AML-193 (cell line): ENCODE measurements around the gene CDCP1.
A peak's percentile ranks its signal among the peaks of the same experiment; 100 is the strongest.
"Not testable (repeated sequence)": the region's sequence is repeated elsewhere in the genome, so short reads cannot be mapped to it uniquely, and the experiment has no call there.

Experiments used
- DNase-seq, 2 experiments: peaks; one replicate each; lab custom pipeline; 2025; lab: John Stamatoyannopoulos, UW

The CDCP1 gene

GRCh38 chr3:45084361-45084760 is 61.8 kb downstream of the CDCP1 start:
- DNase-seq: no peak

DNA sequence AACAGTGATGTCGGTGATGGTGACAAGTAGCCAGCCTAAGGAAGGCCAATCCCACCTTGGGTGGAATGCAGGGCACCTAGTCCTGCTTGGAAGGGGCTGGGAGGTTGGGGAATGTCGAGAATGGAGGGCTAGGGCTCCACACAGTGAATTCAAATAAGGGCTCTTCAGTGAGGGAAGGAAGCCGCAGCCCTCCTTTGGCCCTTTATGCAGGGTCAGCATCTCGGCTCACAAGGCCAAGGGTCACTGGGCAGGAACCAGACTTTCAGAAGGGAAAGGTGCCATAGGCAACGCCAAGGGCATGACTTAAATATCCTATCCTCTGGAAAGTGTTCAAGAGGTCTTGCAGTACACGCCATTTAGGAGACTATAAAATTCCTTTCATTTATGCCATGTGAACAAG is 63.2 kb downstream of the CDCP1 start:
- DNase-seq: no peak

DNA sequence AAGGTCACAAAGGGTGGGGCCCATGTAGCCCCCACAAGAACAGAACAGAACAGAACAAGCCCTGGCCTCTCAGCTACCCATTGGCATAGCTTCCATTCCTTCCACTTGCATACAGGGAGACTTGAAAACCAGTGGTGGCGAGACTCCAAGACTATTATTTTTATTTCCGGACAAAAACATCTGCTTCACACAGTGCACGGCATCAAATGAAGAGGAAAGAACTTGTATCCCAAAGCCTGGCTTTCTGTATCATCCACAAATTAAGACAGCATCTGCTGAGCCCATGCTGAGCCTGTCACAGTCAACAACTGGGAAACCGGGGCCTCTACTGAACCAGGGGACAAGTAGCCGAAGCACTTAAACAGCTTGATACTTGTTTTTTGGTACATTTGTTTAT is 64.0 kb downstream of the CDCP1 start:
- no peak for DNase-seq

DNA sequence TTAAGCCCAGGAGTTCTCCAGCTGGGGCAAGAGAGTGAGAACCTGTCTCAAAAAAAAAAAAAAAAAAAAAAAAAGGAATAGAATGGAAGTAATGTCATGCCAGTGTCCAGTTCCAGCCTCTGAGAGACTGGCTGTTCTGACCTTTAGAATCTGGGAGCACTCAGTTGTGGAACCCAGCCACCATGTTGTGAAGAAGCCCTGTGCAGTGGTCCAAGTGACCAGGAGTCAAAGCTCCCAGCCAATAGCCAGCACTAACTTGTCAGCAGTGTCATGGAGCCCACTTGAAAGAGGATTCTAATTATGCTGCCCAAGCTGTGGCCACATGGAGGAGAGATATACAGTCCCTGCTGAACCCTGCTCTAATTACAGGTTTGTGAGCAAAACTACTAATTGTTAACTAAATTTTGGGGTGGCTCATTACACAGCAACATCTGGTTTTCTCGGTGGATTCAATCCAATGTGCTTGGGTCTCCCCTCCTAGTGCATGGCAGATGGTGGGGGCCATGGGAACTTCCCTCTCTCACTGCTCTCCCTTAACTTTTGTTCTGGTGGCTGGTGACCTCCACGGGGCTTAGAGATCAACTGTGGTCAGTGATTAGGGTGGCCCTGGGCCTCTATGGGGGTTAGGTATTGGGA is 64.6 kb downstream of the CDCP1 start:
- no peak for DNase-seq

- no peak for DNase-seq
Observed at GRCh38 chr3:45080824-45081223, 65.4 kb downstream of the CDCP1 start.

- DNase-seq: peak in 1 of 2 experiments; percentile 11
Observed at GRCh38 chr3:45079715-45080114, 66.5 kb downstream of the CDCP1 start.

DNA sequence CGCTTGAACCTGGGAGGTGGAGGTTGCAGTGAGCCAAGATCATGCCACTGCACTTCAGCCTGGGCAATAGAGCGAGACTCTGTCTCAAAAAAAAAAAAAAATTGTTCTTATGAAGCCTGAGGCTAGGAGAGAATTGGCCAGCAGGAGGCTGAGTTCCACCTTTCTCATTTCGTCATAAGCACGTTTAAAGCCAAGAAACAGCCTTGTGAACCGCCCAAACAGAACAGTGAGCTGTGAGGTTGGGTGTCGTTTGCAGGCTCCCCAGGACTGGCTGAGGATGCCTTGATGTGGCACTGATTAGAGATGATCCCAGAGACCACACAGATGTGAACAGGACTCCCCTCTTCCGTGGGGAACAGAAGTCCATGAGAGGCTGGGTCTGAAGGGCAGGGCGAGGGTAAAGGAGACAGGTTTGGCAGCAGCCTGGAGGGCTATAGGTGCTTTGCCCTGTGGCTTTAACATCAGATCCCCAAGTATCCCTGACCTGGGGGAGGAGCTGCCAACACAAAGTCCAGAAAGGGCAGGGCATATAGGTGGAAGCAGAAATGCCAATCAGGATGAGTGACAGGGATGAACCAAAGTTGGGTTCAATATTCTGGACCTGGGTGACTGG is 67.2 kb downstream of the CDCP1 start:
- peak; percentile 34 to 53 for DNase-seq

- not testable (repeated sequence) for DNase-seq
Observed at GRCh38 chr3:45078256-45078655, 67.9 kb downstream of the CDCP1 start.

DNA sequence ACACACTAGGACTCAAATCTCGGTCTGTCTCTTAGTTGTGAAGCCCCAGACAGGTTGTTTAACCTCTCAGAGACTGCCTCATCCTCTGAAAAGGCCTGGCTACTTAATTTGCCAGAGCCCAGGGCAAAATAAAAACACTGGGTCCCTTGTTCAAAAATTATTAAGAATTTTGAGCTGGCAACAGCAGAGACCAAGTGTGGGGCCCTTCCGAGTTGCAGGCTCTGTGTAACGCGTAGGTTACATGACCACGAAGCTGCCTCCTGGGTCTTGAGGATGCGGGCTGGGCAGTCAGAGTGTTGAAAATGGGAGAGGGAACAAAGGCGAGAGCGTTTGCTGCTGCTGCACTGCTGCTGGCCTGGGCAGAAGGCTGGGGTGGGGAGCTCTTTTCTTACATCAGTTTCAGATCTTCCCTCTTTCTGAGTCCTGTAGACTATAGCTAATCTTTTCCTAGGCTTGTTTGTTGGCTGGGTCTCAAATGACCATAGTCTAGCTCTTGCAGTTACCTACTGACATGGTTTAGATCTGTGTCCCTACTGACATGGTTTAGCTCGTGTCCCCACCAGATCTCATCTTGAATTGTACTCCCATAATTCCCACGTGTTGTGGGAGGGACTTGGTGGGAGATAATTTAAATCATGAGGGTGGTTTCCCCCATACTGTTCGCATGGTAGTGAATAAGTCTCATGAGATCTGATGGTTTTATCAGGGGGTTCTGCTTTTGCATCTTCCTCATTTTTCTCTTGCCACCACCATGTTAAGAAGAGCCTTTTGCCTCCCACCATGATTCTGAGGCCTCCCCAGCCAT is 70.2 kb downstream of the CDCP1 start:
- DNase-seq: no peak

DNA sequence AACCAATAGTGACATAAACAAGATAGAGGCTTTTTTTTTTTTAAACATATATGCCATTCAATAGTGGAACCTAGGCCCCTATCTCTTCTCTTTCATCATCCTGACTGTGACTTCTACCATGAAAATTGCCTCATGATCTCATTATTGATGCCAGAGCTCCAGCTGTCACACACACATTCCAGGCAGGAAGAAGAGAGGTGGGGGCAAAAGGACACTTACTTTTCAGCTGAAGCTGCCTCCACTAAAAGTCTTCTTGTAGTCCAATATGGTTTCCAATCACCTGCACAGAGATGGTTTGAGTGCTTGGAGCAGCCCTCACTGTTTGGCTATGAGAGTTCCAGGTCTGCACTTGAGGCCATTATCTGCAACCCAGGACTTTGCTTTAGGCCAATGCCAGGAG is 75.1 kb downstream of the CDCP1 start:
- no peak for DNase-seq

GRCh38 chr3:45067941-45068340 is 78.2 kb downstream of the CDCP1 start:
- no peak for DNase-seq

DNA sequence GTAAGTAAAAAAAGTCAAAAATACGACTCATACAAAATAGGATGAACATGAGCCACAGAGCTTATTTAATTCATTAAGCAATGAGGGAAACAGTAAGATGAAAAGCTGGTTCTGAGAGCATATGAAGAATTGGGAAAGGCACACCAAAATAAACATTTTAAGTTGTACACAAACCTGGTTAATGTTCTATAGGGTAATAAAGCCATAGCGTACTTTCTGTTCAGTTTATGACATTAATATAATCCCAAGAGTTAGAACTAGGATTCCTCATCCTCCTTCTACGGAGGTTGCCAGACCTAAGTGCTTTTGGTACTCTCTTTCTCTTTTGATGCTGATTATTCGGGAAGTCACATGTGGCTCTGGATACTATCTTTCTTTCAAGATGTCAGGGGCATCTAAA is 78.7 kb downstream of the CDCP1 start:
- DNase-seq: no peak

GRCh38 chr3:45066109-45066801 is 79.9 kb downstream of the CDCP1 start:
- DNase-seq: no peak

GRCh38 chr3:45065373-45065720 is 80.8 kb downstream of the CDCP1 start:
- no peak for DNase-seq

GRCh38 chr3:45064512-45065372 is 81.4 kb downstream of the CDCP1 start:
- DNase-seq: peak; percentile 85 to 91

GRCh38 chr3:45062697-45063070 is 83.5 kb downstream of the CDCP1 start:
- no peak for DNase-seq

DNA sequence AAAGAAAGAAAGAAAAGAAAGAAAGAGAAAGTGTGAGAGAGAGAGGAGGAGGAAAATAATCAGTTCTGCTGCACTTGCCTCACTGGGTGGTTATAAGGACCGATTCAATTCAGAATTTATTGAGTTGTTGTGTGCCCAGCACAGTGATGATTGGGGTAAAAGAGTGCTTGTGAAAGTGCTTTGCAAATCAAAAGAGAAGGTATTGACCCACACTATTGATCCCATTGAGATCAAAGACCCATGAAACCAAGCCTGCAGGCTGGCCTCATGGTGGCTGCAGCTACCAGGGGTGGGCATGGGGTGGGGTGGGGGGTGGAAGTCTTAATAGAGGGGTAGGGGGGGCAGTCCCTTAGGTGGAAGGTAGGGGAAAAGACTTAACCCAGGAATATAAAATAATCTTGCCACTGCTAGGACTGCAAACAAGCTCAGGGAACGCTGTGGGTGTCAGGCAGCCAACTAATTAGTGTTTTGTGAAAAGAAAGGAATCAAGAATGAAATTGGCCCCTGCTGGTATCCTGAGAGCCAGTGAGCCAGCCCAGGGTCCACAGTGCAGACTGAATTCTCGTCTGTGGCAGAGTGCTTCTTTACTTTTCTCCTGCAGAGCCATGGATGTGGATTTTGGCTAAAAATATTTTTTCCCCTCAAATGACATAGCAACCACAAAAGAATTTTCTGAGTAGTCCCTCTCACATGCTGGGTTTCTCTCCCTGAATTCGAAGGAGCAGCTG is 85.8 kb downstream of the CDCP1 start:
- DNase-seq: no peak

GRCh38 chr3:45059132-45059531 is 87.0 kb downstream of the CDCP1 start:
- no peak for DNase-seq

DNA sequence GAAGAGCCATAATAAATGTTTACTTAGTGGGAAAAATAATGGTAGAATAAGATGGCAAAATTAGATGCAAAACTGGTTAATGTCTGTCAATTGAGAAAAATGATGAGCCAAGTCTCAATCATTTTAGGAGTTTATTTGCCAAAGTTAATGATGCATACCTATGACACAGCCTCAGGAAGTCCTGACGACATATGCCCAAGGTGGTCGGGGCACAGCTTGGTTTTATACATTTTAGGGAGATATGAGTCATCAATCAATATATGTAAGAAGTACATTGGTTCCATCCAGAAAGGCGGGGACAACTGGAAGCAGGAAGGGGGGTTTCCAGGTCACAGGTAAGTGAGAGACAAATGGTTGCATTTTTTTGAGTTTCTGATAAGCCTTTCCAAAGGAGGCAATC is 88.6 kb downstream of the CDCP1 start:
- DNase-seq: no peak

DNA sequence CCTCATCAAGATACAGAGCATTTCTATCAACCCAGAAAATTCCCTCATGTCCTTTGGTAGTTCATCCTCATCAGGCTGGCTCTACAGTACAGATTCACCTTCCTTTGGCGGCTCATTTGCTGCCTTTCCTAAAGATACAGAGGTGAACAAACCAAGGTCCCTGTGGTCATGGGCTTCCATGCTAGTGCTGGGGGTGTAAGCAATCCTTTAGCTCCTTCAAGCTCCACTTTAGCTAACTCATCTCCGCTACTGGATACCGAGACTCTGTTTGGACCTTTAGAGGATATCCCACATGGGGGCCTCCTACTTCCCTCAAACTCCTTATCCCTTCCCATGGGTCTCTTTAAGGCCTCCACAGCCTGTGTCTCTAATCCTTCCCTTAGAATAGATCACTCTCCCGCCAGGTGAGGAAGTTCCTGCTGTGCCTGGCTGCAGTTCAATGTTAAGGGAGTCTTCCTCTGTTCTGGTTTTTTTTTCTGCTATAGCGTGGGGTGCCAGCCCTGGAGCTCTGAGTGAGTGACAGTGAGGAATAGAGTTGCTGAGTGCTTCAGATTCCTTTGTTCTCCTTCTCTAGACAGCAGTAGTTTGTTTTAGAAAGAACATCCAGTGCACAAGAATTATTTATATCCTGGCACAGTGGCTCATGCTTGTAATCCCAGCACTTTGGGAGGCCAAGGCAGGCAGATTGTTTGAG is 89.4 kb downstream of the CDCP1 start:
- DNase-seq: no peak
